GM23338 (cell line): ENCODE data around the gene KIAA1614. TPM values are rescaled to one million over a fixed set of nuclear protein-coding genes. Genes with fewer than 3 reads are reported as not detected.

Source experiments
- ATAC-seq: fragments of 200-7000 bp; cut with Tn5 transposase; 3 replicates; pipeline ENCODE4 v1.9.1; 2020
- DNase-seq: peaks from one replicate; pipeline ENCODE4 v3.0.0-alpha.2; 2015; ENCODE audit warnings: low spot score
- H2AFZ ChIP-seq: fragments of 200-600 bp; sonication (generic); 2 replicates; pipeline ENCODE4 v1.8.0; 2016; ENCODE audit warnings: antibody characterized with exemption, mild to moderate bottlenecking, moderate library complexity
- H3F3A ChIP-seq: fragments of 200-600 bp; sonication (generic); replicated peaks from 2 replicates; pipeline ENCODE4 v1.8.0; 2017; ENCODE audit warnings: antibody characterized with exemption, mixed run types, low read depth
- H3K27ac ChIP-seq: fragments of 200-600 bp; sonication (generic); 2 replicates; pipeline ENCODE4 v1.6.1; 2016; ENCODE audit warnings: low read depth
- H3K27me3 ChIP-seq: fragments of 200-600 bp; sonication (generic); 2 replicates; pipeline ENCODE4 v1.8.0; 2016; ENCODE audit warnings: mild to moderate bottlenecking, mixed run types, moderate library complexity; ENCODE audit not compliant: insufficient read depth
- H3K36me3 ChIP-seq: fragments of 200-600 bp; sonication (generic); 2 replicates; pipeline ENCODE4 v1.8.0; 2016; ENCODE audit warnings: mild to moderate bottlenecking; ENCODE audit not compliant: insufficient read depth
- H3K4me1 ChIP-seq: fragments of 200-600 bp; sonication (generic); 2 replicates; pipeline ENCODE4 v1.8.0; 2016; ENCODE audit warnings: mild to moderate bottlenecking, moderate library complexity; ENCODE audit not compliant: insufficient read depth
- H3K4me2 ChIP-seq: fragments of 200-600 bp; sonication (generic); 2 replicates; pipeline ENCODE4 v1.7.1; 2017; ENCODE audit warnings: mixed run types
- H3K4me3 ChIP-seq: fragments of 200-600 bp; sonication (generic); 2 replicates; pipeline ENCODE4 v1.6.1; 2016; ENCODE audit warnings: mixed run types
- H3K79me2 ChIP-seq: fragments of 200-600 bp; sonication (generic); replicated peaks from 2 replicates; pipeline ENCODE4 v1.8.0; 2017; ENCODE audit warnings: mild to moderate bottlenecking; ENCODE audit not compliant: insufficient read depth
- H3K9me2 ChIP-seq: fragments of 200-600 bp; sonication (generic); 2 replicates; pipeline ENCODE4 v1.8.0; 2017; ENCODE audit not compliant: insufficient read depth
- H4K20me1 ChIP-seq: fragments of 200-600 bp; sonication (generic); replicated peaks from 2 replicates; pipeline ENCODE4 v1.8.0; 2017; ENCODE audit warnings: mild to moderate bottlenecking; ENCODE audit not compliant: insufficient read depth
- H3K27ac Mint-ChIP-seq: 2 replicates; pipeline ENCODE4 v1.8.0; 2020; ENCODE audit warnings: inconsistent platforms, mild to moderate bottlenecking, moderate library complexity, mixed read lengths
- H3K27me3 Mint-ChIP-seq: 3 replicates; pipeline ENCODE4 v1.8.0; 2022; ENCODE audit warnings: low read depth, mild to moderate bottlenecking, moderate library complexity, mixed read lengths, inconsistent platforms; ENCODE audit not compliant: insufficient read depth, poor library complexity
- H3K36me3 Mint-ChIP-seq: 3 replicates; pipeline ENCODE4 v1.8.0; 2021; ENCODE audit warnings: low read depth, mild to moderate bottlenecking, inconsistent platforms, moderate library complexity, mixed read lengths
- H3K4me1 Mint-ChIP-seq: 3 replicates; pipeline ENCODE4 v1.8.0; 2020; ENCODE audit warnings: mild to moderate bottlenecking, inconsistent platforms, mixed read lengths
- H3K4me3 Mint-ChIP-seq: 3 replicates; pipeline ENCODE4 v1.8.0; 2021; ENCODE audit warnings: moderate library complexity, mild to moderate bottlenecking, inconsistent platforms, mixed read lengths
- H3K9me3 Mint-ChIP-seq: 3 replicates; pipeline ENCODE4 v1.8.0; 2020; ENCODE audit warnings: moderate library complexity, mild to moderate bottlenecking, inconsistent platforms, mixed read lengths
- CREB1 ChIP-seq: fragments of 250-450 bp; sonication (Bioruptor Pico); IDR thresholded peaks from 2 replicates; pipeline ENCODE4 v1.5.0; 2020; ENCODE audit warnings: low read depth, mild to moderate bottlenecking, moderate library complexity
- CTCF ChIP-seq, 2 experiments: fragments of 200-600 bp in 1 of 2; sonication (generic) in 1 of 2; conservative IDR thresholded peaks; 2 replicates each; pipeline versions ENCODE4 v1.5.1 to v1.6.1; 2016 to 2017; ENCODE audit warnings: antibody characterized with exemption in 2 of 2, low read depth in 2 of 2, mild to moderate bottlenecking in 2 of 2, moderate library complexity in 1 of 2
- ETS1 ChIP-seq: IDR thresholded peaks from 2 replicates; pipeline ENCODE4 v1.6.1; 2016; ENCODE audit warnings: antibody characterized with exemption
- EZH2 ChIP-seq: fragments of 200-600 bp; sonication (generic); IDR thresholded peaks from one replicate; pipeline ENCODE4 v1.8.0; 2017; ENCODE audit warnings: antibody characterized with exemption, mild to moderate bottlenecking, low read depth; ENCODE audit not compliant: unreplicated experiment
- EZH2phosphoT487 ChIP-seq: fragments of 200-600 bp; sonication (generic); IDR thresholded peaks from one replicate; pipeline ENCODE4 v1.8.1; 2018; ENCODE audit warnings: antibody characterized with exemption; ENCODE audit not compliant: unreplicated experiment
- JUNB ChIP-seq: IDR thresholded peaks from one replicate; pipeline ENCODE4 v1.6.1; 2016; ENCODE audit warnings: antibody characterized with exemption; ENCODE audit not compliant: unreplicated experiment
- NANOG ChIP-seq: IDR thresholded peaks from 2 replicates; pipeline ENCODE4 v1.6.1; 2016; ENCODE audit warnings: antibody characterized with exemption, borderline replicate concordance
- POLR2AphosphoS5 ChIP-seq: IDR thresholded peaks from 2 replicates; pipeline ENCODE4 v1.6.1; 2016; ENCODE audit warnings: antibody characterized with exemption, low read depth
- STAT1 ChIP-seq: IDR thresholded peaks from one replicate; pipeline ENCODE4 v1.6.1; 2016; ENCODE audit warnings: antibody characterized with exemption; ENCODE audit not compliant: unreplicated experiment
- ZNF114 ChIP-seq: fragments of 250-450 bp; sonication (Bioruptor Pico); IDR thresholded peaks from 2 replicates; pipeline ENCODE4 v1.5.0; 2020; ENCODE audit warnings: mild to moderate bottlenecking, moderate library complexity
- ZNF462 ChIP-seq: fragments of 250-450 bp; sonication (Bioruptor Pico); IDR thresholded peaks from 2 replicates; pipeline ENCODE4 v1.5.0; 2020; ENCODE audit warnings: mild to moderate bottlenecking, moderate library complexity
- polyA plus RNA-seq: library from polyadenylated mRNA; unstranded; fragments of >200 nt; fragmentation: Nextera tagmentation; extraction: Ambion mirVana; gene quantifications from 2 replicates; pipeline ENCODE4 v1.2.1, GENCODE V29; 2016
- total RNA-seq: library from RNA; depleted of rRNA; stranded (reverse); fragments of >200 nt; shearing (Covaris generic); gene quantifications from 2 replicates; pipeline ENCODE4 v1.2.3, GENCODE V29; 2014

The KIAA1614 gene
- total and polyA plus RNA-seq, 2 experiments from 2014 or later = 1.1 to 1.8 TPM

- TF ChIP-seq CTCF (conservative IDR thresholded peaks at IDR 0.05; ENCODE audit: low read depth in 2 of 2) (no peak), CREB1 (CRISPR knock-in tag) (no peak; the same call in 1 of the 2 replicates)
Measured at GRCh38 chr1:180923021-180923841, 10.5 kb downstream of the KIAA1614 start (continued).

- H3K27ac ChIP-seq = peak overlapping the region; percentile 88
- no peak overlapping the region for H2AFZ ChIP-seq
- H3K9me2 ChIP-seq = peaks cover 6% of the 10 kb centered on the region; the same call in 1 of the 2 replicates
- no peaks in the 10 kb centered on the region for H3K27me3 ChIP-seq
- H3K4me2 ChIP-seq = peak overlapping the region; percentile 64
- DNase-seq (no peak), ATAC-seq (no peak)
- Mint-ChIP-seq H3K4me1 (peaks cover 76% of the 10 kb centered on the region), H3K27me3 (peaks cover 9% of the 10 kb centered on the region), H3K4me3 (peak overlapping the region; percentile 59), H3K9me3 (no peaks in the 10 kb centered on the region; the same call in 2 of the 3 replicates), H3K36me3 (no peaks in the 10 kb centered on the region), H3K27ac (peak overlapping the region; percentile 96)
- H3K4me3 ChIP-seq = peak overlapping the region; percentile 23; the same call in 1 of the 2 replicates
- no peaks in the 10 kb centered on the region for H3F3A ChIP-seq
- H3K79me2 ChIP-seq = no peaks in the 10 kb centered on the region
- no peaks in the 10 kb centered on the region for H3K36me3 ChIP-seq
- H3K4me1 ChIP-seq = peaks cover 45% of the 10 kb centered on the region
- H4K20me1 ChIP-seq = no peaks in the 10 kb centered on the region
- TF ChIP-seq CREB1 (CRISPR knock-in tag) (no peak), ZNF462 (CRISPR knock-in tag) (no peak), EZH2 (no peak), STAT1 (no peak), JUNB (no peak), NANOG (no peak), POLR2AphosphoS5 (no peak), CTCF (conservative IDR thresholded peaks at IDR 0.05; ENCODE audit: low read depth in 2 of 2) (no peak), EZH2phosphoT487 (no peak), ZNF114 (CRISPR knock-in tag) (no peak), ETS1 (no peak)
Measured at GRCh38 chr1:180923887-180924286, 11.2 kb downstream of the KIAA1614 start.
